ENCODE measurements around the gene YY1. TPM values are rescaled to one million over a fixed set of nuclear protein-coding genes. Genes with fewer than 3 reads are reported as not detected.

The YY1 gene
- total RNA-seq, 4 donors from 2014 or later: 43.7 to 51.8 (median 48.5) TPM

DNA sequence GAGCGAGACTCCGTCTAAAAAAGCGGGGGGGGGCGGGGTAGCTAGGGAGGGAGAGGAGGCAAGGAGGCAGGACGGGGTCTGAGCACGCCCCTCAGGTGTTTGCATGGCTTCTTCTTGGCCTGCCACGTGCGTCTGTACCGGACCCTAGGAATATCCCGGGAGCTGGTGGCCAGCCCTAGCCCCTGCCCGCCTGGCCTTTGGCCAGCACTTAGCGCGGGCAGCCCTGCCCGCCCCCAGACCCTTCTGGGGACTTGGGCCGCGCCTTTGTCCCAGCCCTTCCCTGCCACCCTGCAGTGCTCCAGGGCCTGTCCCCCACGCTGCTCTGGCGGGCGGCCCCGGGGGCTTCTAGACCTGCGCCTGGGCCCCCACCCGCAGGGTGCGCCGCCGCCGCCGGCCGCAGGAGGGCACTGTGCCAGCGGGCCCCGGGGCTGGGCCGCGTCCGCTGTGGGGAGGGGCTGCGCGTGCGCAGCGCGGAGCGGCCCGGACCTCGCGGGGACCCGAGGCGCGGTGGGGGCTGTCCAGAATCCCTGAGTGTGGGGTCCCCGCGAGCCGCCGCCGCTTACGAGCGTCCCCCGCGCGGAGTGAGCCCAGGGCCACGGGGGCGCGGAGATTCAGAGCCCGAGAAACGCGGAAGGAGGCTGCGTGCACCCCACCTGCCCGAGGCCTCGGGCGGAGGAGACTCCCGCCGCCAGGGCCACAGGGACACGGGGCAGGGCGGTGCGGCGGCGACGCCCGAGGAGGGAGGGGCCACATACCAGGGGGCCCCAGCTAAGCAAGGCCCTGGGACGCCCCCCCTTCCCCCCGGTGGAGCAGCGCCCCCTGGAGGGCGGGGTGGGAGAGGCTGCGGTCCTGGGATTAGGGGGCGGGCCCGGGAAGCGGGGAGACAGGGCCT, 46.3 kb downstream of the YY1 start:
- TF ChIP-seq, protein P1, sequence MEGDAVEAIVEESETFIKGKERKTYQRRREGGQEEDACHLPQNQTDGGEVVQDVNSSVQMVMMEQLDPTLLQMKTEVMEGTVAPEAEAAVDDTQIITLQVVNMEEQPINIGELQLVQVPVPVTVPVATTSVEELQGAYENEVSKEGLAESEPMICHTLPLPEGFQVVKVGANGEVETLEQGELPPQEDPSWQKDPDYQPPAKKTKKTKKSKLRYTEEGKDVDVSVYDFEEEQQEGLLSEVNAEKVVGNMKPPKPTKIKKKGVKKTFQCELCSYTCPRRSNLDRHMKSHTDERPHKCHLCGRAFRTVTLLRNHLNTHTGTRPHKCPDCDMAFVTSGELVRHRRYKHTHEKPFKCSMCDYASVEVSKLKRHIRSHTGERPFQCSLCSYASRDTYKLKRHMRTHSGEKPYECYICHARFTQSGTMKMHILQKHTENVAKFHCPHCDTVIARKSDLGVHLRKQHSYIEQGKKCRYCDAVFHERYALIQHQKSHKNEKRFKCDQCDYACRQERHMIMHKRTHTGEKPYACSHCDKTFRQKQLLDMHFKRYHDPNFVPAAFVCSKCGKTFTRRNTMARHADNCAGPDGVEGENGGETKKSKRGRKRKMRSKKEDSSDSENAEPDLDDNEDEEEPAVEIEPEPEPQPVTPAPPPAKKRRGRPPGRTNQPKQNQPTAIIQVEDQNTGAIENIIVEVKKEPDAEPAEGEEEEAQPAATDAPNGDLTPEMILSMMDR (IDR thresholded peaks at IDR 0.05; ENCODE audit: low read depth): no peak

GRCh38 chr14:100285913-100286400, 47.0 kb downstream of the YY1 start:
- TF ChIP-seq, protein P1 (IDR thresholded peaks at IDR 0.05; ENCODE audit: low read depth): no peak

- TF ChIP-seq, protein P1 (IDR thresholded peaks at IDR 0.05; ENCODE audit: low read depth): no peak
Measured at GRCh38 chr14:100286484-100287191, 47.7 kb downstream of the YY1 start.

DNA sequence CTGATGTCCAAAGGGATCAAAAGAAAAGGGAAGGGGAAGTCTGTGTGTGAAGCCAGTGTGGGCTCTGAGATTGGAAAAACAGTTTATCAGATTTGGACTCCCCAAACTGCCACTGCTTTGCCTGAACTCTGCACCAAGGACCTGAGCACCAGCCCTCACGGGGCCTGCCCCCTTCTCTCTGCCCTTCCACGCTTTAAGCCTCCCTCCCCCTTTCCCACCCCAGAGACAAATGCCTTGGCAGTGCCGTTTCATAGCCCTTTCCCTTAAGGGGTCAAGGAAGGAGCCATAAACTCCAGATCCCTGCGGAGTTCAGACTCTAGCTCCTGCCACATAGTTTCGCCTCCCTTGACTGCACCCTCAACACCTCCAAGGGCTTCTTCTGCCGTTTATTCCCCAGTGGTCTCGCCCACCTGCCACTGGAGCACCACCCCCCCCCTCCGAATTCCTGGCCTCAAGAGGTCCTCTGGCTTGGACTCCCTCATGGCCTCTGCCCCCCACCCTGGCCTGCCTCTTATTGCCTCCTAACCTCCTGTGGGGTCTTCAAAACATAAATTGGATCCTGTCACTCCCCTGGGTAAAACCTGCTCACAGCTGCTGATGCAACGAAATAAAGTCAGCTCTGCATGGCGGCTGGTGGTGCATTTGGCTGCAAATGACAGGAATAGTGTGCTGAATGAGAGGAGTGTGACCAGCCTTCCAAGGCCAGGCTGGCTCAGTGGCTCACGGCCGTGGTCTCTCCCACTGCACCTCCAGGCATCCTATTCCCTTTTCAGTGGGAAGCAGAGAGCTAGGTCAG, 48.5 kb downstream of the YY1 start:
- TF ChIP-seq, protein P1 (IDR thresholded peaks at IDR 0.05; ENCODE audit: low read depth): no peak

DNA sequence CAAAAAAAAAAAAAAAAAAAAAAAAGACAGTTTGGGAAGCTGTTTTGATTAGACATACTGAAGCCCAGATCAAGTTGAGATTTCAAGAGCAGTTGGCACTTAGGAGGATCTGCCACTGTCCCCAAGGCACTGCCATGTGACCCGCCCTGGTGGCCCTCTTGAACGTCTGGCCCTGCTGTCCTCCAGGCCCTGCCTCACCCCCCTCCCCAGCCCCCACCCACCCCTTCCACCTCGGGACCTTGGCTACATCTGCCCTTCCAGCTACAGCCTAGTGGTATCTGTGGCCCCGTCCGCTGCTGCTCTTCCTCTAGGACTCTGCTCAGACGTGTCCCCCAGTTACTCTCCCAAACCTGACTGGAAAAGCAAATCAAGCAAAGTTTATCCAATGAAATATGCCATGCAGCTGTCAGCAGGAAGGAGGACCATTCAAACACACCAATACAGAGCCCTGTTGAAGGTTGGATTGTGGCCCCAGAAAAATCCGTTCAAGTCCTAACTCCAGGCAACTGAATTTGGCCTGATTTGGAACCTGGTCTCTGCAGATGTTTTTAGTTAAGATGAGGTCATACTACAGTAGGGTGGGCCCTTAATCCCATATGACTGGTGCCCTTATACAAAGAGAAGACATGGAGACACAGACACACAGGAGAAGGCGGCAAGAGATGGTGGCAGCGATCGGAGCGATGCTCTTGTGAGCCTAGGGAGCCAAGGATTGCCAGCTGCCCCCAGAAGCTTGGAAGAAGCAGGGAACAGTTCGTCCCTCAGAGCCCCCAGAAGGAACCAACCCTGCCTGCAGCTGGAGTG, 49.6 kb downstream of the YY1 start:
- TF ChIP-seq, protein P1 (IDR thresholded peaks at IDR 0.05; ENCODE audit: low read depth): no peak

GRCh38 chr14:100289916-100290606, 51.1 kb downstream of the YY1 start:
- TF ChIP-seq, protein P1 (IDR thresholded peaks at IDR 0.05; ENCODE audit: low read depth): no peak

Data from subcutaneous adipose tissue (tissue), 4 donors.